ENCODE results near the gene MRPL53. TPM values are rescaled to one million over a fixed set of nuclear protein-coding genes. Genes with fewer than 3 reads are reported as not detected.

Gene MRPL53
- total and polyA plus RNA-seq, 2 of the 4 experiments (the other 2 are of a cell fraction), result 5.2 to 39.0 TPM

GRCh38 chr2:74491648-74492544 is 19.4 kb upstream of the MRPL53 start:
- Histone ChIP-seq H2AFZ (replicated peaks; ENCODE audit: low read length, poor library complexity) (no peak overlapping the region), H3K9me3 (ENCODE audit: control insufficient read depth, insufficient read depth, low read length) (no peaks in the 10 kb centered on the region), H3K27ac (ENCODE audit: insufficient read depth, low read length) (no peak overlapping the region), H2BK20ac (ENCODE audit: low read depth, low read length) (no peak overlapping the region), H3K4me2 (ENCODE audit: low read depth, low read length) (no peak overlapping the region), H2BK120ac (ENCODE audit: low read depth, low read length) (no peak overlapping the region), H4K91ac (ENCODE audit: insufficient read depth, low read depth, low read length) (no peak overlapping the region), H3K9ac (ENCODE audit: low read depth, low read length) (no peak overlapping the region), H3K18ac (ENCODE audit: low read depth, low read length) (no peak overlapping the region), H4K8ac (ENCODE audit: low read depth in 2 of 2, low read length in 2 of 2) (no peak overlapping the region), H3K9me1 (ENCODE audit: insufficient read depth, low read length) (peaks cover 8% of the 10 kb centered on the region; the same call in 1 of the 2 replicates), H3K4me1 (ENCODE audit: control insufficient read depth, insufficient read depth, low read length) (peaks cover 5% of the 10 kb centered on the region; the same call in 1 of the 2 replicates), H3K14ac (replicated peaks; ENCODE audit: low read depth, low read length) (no peak overlapping the region), H2AK5ac (ENCODE audit: low read depth, low read length) (no peak overlapping the region), H2BK15ac (ENCODE audit: low read depth, low read length) (no peak overlapping the region), H2BK5ac (ENCODE audit: low read depth, low read length, poor library complexity, severe bottlenecking) (no peak overlapping the region), H2AK9ac (replicated peaks; ENCODE audit: low read depth, low read length, poor library complexity) (peak overlapping the region; percentile 48), H3K56ac (ENCODE audit: extremely low read depth, insufficient read depth, low read length) (no peak overlapping the region), H3K4me3 (ENCODE audit: insufficient read depth, low read depth, low read length) (no peak overlapping the region), H3K23ac (ENCODE audit: low read depth, low read length) (no peak overlapping the region), H3K4ac (ENCODE audit: low read depth, low read length) (no peak overlapping the region), H4K5ac (ENCODE audit: low read depth, low read length) (no peak overlapping the region), H3K27me3 (ENCODE audit: control insufficient read depth, insufficient read depth, low read length) (no peaks in the 10 kb centered on the region), H4K20me1 (ENCODE audit: insufficient read depth, low read length) (no peaks in the 10 kb centered on the region; the same call in 1 of the 2 replicates), H3K36me3 (ENCODE audit: control insufficient read depth, insufficient read depth, low read length) (peaks cover 45% of the 10 kb centered on the region), H3K79me1 (ENCODE audit: low read depth in 1 of 2, low read length in 2 of 2) (peaks cover 13 to 25% of the 10 kb centered on the region in 2 experiments)
- in situ Hi-C loops (cut with MboI; ENCODE audit: low sequenced_read_pairs) (loop anchor here (25.0 kb wide), 1 partner anchor 370 kb away; no protein-coding TSS in a partner anchor), dilution Hi-C loops (cut with HindIII; ENCODE audit: low sequenced_read_pairs, unreplicated experiment) (no loop called here), intact Hi-C loops (cut with micrococcal nuclease) (no loop called here)
- ChIA-PET CTCF (no interaction called here), POLR2A (ENCODE audit: unreplicated experiment) (no interaction called here)
- no TSS peak for BruUV-seq (replicated peaks)
- WGBS, 2 experiments (ENCODE audit: extremely low coverage in 2 of 2, insufficient read length in 1 of 2), result 96% methylated on average over 9 of the region's 12 CpGs; no CpG with 5 or more reads in 1 of the 2 experiments
- DNase-seq, result no peak
- ATAC-seq (ENCODE audit: low read depth), result no peak
- TF ChIP-seq CTCF (conservative IDR thresholded peaks at IDR 0.05; ENCODE audit: low read depth, low read length) (no peak), SMC3 (IDR thresholded peaks at IDR 0.05; ENCODE audit: low read depth, low read length) (no peak), FOS (IDR thresholded peaks at IDR 0.05; ENCODE audit: low read depth, low read length) (no peak), MAFK (IDR thresholded peaks at IDR 0.05; ENCODE audit: low read depth, low read length) (no peak), ELK1 (IDR thresholded peaks at IDR 0.05; ENCODE audit: borderline replicate concordance, low read depth, low read length) (no peak), CHD1 (IDR thresholded peaks at IDR 0.05; ENCODE audit: low read depth, low read length) (no peak), MXI1 (IDR thresholded peaks at IDR 0.05; ENCODE audit: borderline replicate concordance, low read depth, low read length) (no peak), BHLHE40 (IDR thresholded peaks at IDR 0.05; ENCODE audit: low read depth, low read length) (no peak), NFE2L2 (IDR thresholded peaks at IDR 0.05; ENCODE audit: low read depth, low read length) (no peak), POLR2A (IDR thresholded peaks at IDR 0.05; ENCODE audit: low read depth, low read length) (no peak), RFX5 (IDR thresholded peaks at IDR 0.05; ENCODE audit: low read depth, low read length) (no peak), RAD21 (IDR thresholded peaks at IDR 0.05; ENCODE audit: low read length) (no peak)
